Neural progenitor cell (in vitro differentiated cells): ENCODE data around the gene MYO1E.

Experiments
- EZH2 ChIP-seq: fragments of 200-600 bp; sonication (generic); IDR thresholded peaks from 2 replicates; pipeline ENCODE4 v1.6.1; 2017; ENCODE audit warnings: antibody characterized with exemption, mild to moderate bottlenecking, moderate library complexity
- EZH2phosphoT487 ChIP-seq: fragments of 200-600 bp; sonication (generic); IDR thresholded peaks from 2 replicates; pipeline ENCODE4 v1.6.1; 2017; ENCODE audit warnings: antibody characterized with exemption
- TF ChIP-seq, protein P1 (sequence below): fragments of 200-600 bp; sonication (generic); IDR thresholded peaks from 2 replicates; pipeline ENCODE4 v1.5.1; 2017; ENCODE audit warnings: antibody characterized with exemption, mild to moderate bottlenecking

DNA sequence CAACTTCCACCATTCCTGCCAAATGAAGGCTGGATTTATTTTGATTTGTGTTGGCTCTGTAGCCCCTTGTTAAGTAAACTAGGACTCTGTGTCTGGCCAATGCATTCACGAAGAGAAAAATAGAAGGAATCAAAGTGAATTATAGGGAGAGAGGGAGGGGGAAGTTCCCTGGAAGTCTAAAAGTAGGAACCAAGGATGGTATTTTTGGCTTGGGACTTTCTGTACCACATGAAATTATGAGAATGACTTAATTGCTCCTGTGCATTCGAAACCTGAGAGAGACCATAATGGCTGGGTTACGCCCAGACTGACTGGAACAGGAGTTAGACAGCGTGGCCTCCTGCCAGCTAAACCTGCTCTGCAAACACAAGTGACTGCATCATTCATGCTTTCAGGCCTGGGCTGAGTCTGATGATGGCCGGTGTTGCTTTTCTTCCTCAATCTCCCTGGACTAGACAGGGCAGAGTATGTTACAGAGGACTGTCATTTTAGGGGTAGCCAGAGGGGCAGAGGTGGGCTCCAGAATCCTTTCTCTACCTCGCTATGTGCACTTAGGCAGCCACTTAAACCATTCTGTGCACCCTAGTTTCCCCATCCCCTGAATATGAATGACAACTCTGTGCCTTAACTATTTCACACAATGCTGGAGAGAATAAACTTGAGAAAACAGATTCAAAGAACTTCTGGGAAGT is 58.9 kb downstream of the MYO1E start:
- TF ChIP-seq, protein P1, sequence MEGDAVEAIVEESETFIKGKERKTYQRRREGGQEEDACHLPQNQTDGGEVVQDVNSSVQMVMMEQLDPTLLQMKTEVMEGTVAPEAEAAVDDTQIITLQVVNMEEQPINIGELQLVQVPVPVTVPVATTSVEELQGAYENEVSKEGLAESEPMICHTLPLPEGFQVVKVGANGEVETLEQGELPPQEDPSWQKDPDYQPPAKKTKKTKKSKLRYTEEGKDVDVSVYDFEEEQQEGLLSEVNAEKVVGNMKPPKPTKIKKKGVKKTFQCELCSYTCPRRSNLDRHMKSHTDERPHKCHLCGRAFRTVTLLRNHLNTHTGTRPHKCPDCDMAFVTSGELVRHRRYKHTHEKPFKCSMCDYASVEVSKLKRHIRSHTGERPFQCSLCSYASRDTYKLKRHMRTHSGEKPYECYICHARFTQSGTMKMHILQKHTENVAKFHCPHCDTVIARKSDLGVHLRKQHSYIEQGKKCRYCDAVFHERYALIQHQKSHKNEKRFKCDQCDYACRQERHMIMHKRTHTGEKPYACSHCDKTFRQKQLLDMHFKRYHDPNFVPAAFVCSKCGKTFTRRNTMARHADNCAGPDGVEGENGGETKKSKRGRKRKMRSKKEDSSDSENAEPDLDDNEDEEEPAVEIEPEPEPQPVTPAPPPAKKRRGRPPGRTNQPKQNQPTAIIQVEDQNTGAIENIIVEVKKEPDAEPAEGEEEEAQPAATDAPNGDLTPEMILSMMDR = no peak
- no peak for TF ChIP-seq EZH2
- no peak for TF ChIP-seq EZH2phosphoT487
